Kidney (tissue), 14 donors: Measurements from ENCODE around the gene CAPN13. TPM values are rescaled to one million over a fixed set of nuclear protein-coding genes. Genes with fewer than 3 reads are reported as not detected.
A peak's percentile ranks its signal among the peaks of the same experiment; 100 is the strongest.

ENCODE experiments used
- DNase-seq, 5 donors: peaks; one replicate each; pipeline ENCODE4 v3.0.0-alpha.2; 2013 to 2020
- FAIRE-seq: peaks from 2 replicates; lab custom pipeline; 2012; peaks lifted over from hg19 to GRCh38; lab: Jason Lieb, UNC
- H3K27ac ChIP-seq, 2 donors: one replicate each; pipeline ENCODE4 v1.7.0; 2013; ENCODE audit warnings: low read depth in 2 of 2, low read length in 2 of 2, inconsistent platforms in 1 of 2
- H3K27me3 ChIP-seq: one replicate; pipeline ENCODE4 v1.7.1; 2013; ENCODE audit warnings: low read length, inconsistent platforms; ENCODE audit not compliant: control insufficient read depth, insufficient read depth
- H3K36me3 ChIP-seq, 3 donors: one replicate each; pipeline versions ENCODE4 v1.7.0 to v1.7.1; 2013; ENCODE audit warnings: low read length in 3 of 3, control low read depth in 1 of 3, inconsistent platforms in 1 of 3; ENCODE audit not compliant: insufficient read depth in 3 of 3, control insufficient read depth in 2 of 3
- H3K4me1 ChIP-seq, 3 donors: one replicate each; pipeline versions ENCODE4 v1.7.0 to v1.7.1; 2013; ENCODE audit warnings: low read length in 3 of 3, inconsistent platforms in 1 of 3, low read depth in 1 of 3; ENCODE audit not compliant: control insufficient read depth in 2 of 3, insufficient read depth in 2 of 3
- H3K4me3 ChIP-seq, 3 donors: one replicate each; pipeline versions ENCODE4 v1.7.0 to v1.8.1; 2013; ENCODE audit warnings: low read length in 3 of 3, control low read depth in 1 of 3, inconsistent platforms in 1 of 3
- H3K9ac ChIP-seq, 3 donors: one replicate each; pipeline versions ENCODE4 v1.7.0 to v1.7.1; 2013; ENCODE audit warnings: low read length in 3 of 3, control low read depth in 1 of 3, inconsistent platforms in 1 of 3
- H3K9me3 ChIP-seq, 3 donors: one replicate each; pipeline versions ENCODE4 v1.7.0 to v1.7.1; 2013; ENCODE audit warnings: low read length in 3 of 3, control low read depth in 1 of 3, inconsistent platforms in 1 of 3; ENCODE audit not compliant: control insufficient read depth in 2 of 3, insufficient read depth in 1 of 3
- intact Hi-C: fragments of 100-400 bp; cut with DNase I; formaldehyde crosslinking; loops from one replicate; pipeline ENCODE4 v1.11.1; 2022
- polyA plus RNA-seq: library from polyadenylated mRNA; stranded (reverse); fragments of 350-450 nt; fragmentation: Illumina TruSeq; extraction: RNeasy Lipid Tissue Mini Kit (QIAGEN cat#74804); gene quantifications from one replicate; pipeline ENCODE4 v1.2.3, GENCODE V29; 2014; ENCODE audit warnings: low read depth, low replicate concordance; ENCODE audit not compliant: insufficient read depth
- total RNA-seq: library from RNA; stranded (reverse); fragmentation: NEBNext Ultra II Directional; extraction: Animal tissue kit (Norgen Biotek cat#: 25700); gene quantifications from one replicate; pipeline ENCODE4 v1.2.1, GENCODE V29; 2021
- TF ChIP-seq, protein P1 (sequence below): IDR thresholded peaks from 3 replicates; pipeline ENCODE4 v1.5.1; 2012; ENCODE audit warnings: mild to moderate bottlenecking, moderate library complexity, borderline replicate concordance; ENCODE audit not compliant: insufficient read depth; ENCODE audit errors: extremely low read depth
- donor health status: control.
- donor health status: control.
- donor health status: control.
- donor health status: control.
- donor health status: control.
- donor health status: DM: yes; HTN: yes; CAD: no.
- donor health status: Normal renal cell carcinoma (clear cell type).

Gene CAPN13
- total and polyA plus RNA-seq, 2 donors from 2014 or later, result 3.4 to 9.2 TPM

GRCh38 chr2:30828586-30828985 is 21.3 kb upstream of the CAPN13 start:
- TF ChIP-seq, protein P1, sequence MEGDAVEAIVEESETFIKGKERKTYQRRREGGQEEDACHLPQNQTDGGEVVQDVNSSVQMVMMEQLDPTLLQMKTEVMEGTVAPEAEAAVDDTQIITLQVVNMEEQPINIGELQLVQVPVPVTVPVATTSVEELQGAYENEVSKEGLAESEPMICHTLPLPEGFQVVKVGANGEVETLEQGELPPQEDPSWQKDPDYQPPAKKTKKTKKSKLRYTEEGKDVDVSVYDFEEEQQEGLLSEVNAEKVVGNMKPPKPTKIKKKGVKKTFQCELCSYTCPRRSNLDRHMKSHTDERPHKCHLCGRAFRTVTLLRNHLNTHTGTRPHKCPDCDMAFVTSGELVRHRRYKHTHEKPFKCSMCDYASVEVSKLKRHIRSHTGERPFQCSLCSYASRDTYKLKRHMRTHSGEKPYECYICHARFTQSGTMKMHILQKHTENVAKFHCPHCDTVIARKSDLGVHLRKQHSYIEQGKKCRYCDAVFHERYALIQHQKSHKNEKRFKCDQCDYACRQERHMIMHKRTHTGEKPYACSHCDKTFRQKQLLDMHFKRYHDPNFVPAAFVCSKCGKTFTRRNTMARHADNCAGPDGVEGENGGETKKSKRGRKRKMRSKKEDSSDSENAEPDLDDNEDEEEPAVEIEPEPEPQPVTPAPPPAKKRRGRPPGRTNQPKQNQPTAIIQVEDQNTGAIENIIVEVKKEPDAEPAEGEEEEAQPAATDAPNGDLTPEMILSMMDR, result no peak
- Histone ChIP-seq H3K27ac (no peak overlapping the region), H3K4me3 (no peak overlapping the region), H3K9ac (no peak overlapping the region), H3K9me3 (no peaks in the 10 kb centered on the region), H3K36me3 (no peaks in the 10 kb centered on the region), H3K27me3 (no peaks in the 10 kb centered on the region), H3K4me1 (no peaks in the 10 kb centered on the region)
- FAIRE-seq (no peak), DNase-seq (no peak)
- intact Hi-C loops, result no loop called here

GRCh38 chr2:30826916-30827315 is 19.7 kb upstream of the CAPN13 start:
- Histone ChIP-seq H3K9ac (no peak overlapping the region), H3K9me3 (no peaks in the 10 kb centered on the region), H3K27me3 (no peaks in the 10 kb centered on the region), H3K27ac (no peak overlapping the region), H3K4me1 (no peaks in the 10 kb centered on the region), H3K4me3 (no peak overlapping the region), H3K36me3 (no peaks in the 10 kb centered on the region)
- DNase-seq (no peak), FAIRE-seq (no peak)
- TF ChIP-seq, protein P1, result no peak
- intact Hi-C loops, result no loop called here

DNA sequence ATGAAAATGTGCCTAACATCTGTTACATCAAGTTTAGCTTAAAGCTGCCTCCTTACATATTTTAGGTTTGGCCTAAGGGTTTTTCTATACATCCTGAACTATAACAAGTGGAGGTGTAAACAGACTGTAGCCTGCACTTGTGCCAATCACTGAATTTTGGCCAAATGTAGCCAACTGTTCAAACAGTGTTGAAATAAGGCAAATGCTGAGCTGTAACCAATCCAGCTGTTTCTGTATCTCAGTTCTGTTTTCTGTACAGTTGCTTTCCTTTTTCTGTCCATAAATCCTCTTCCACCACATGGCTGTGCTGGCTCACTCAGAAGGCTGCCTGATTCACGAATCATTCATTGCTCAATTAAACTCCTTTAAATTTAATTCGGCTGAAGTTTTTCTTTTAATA is 19.2 kb upstream of the CAPN13 start:
- Histone ChIP-seq H3K4me1 (no peaks in the 10 kb centered on the region), H3K27ac (no peak overlapping the region), H3K9me3 (no peaks in the 10 kb centered on the region), H3K4me3 (no peak overlapping the region), H3K27me3 (no peaks in the 10 kb centered on the region), H3K9ac (no peak overlapping the region), H3K36me3 (no peaks in the 10 kb centered on the region)
- TF ChIP-seq, protein P1, result no peak
- FAIRE-seq (no peak), DNase-seq (no peak)
- intact Hi-C loops, result no loop called here

DNA sequence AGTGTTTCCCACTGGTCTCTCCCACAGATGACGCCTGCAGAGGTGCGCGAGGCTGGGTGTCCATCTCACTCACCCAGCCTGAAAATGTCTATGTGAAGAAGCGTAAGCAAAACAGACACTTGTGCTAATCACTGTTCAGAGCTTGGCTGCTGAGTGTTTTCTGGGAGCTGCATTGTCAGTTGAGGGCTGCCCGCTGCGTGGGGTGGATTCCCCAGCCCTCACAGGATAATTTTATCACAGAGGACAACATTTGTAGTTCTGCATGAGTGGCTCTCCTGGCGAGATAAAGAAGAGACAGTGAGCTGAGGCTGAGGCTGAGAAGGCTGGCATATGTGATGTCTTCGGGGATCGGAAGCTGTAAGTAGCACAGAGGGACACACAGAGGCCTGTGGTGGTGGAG is 16.2 kb upstream of the CAPN13 start:
- Histone ChIP-seq H3K9ac (no peak overlapping the region), H3K36me3 (no peaks in the 10 kb centered on the region), H3K9me3 (no peaks in the 10 kb centered on the region), H3K4me1 (no peaks in the 10 kb centered on the region), H3K27ac (no peak overlapping the region), H3K27me3 (no peaks in the 10 kb centered on the region), H3K4me3 (no peak overlapping the region)
- no peak for FAIRE-seq
- TF ChIP-seq, protein P1, result no peak
- intact Hi-C loops, result no loop called here
- peak in 1 of 5 donors; percentile 7 for DNase-seq
